Activated CD4-positive, alpha-beta T cell treated with anti-CD3 and anti-CD28 coated beads for 24 hours (primary cell): ENCODE data around the gene RIMBP2.

Experiments
- DNase-seq, 2 donors: peaks; one replicate each; pipeline ENCODE4 v3.0.0-alpha.2; 2020; ENCODE audit warnings: low read depth in 2 of 2

RIMBP2 gene

GRCh38 chr12:130540376-130540775 is 175.7 kb downstream of the RIMBP2 start:
- no peak for DNase-seq

GRCh38 chr12:130538343-130539095 is 177.6 kb downstream of the RIMBP2 start:
- no peak for DNase-seq

GRCh38 chr12:130537655-130538054 is 178.4 kb downstream of the RIMBP2 start:
- DNase-seq: no peak

- no peak for DNase-seq
Observed at GRCh38 chr12:130537051-130537450, 179.0 kb downstream of the RIMBP2 start.

GRCh38 chr12:130530429-130530828 is 185.7 kb downstream of the RIMBP2 start:
- no peak for DNase-seq

GRCh38 chr12:130529781-130530180 is 186.3 kb downstream of the RIMBP2 start:
- DNase-seq: no peak

GRCh38 chr12:130527239-130527638 is 188.9 kb downstream of the RIMBP2 start:
- DNase-seq: no peak

- no peak for DNase-seq
Observed at GRCh38 chr12:130526813-130527212, 189.3 kb downstream of the RIMBP2 start.

- no peak for DNase-seq
Observed at GRCh38 chr12:130525384-130526172, 190.5 kb downstream of the RIMBP2 start.

GRCh38 chr12:130524759-130525158 is 191.3 kb downstream of the RIMBP2 start:
- DNase-seq: no peak

GRCh38 chr12:130523863-130524614 is 192.1 kb downstream of the RIMBP2 start:
- DNase-seq: no peak

GRCh38 chr12:130523208-130523607 is 192.9 kb downstream of the RIMBP2 start:
- DNase-seq: no peak

- DNase-seq: no peak
Observed at GRCh38 chr12:130522244-130522834, 193.8 kb downstream of the RIMBP2 start.

- DNase-seq: no peak
Observed at GRCh38 chr12:130521375-130522124, 194.5 kb downstream of the RIMBP2 start.

- DNase-seq: no peak
Observed at GRCh38 chr12:130520784-130521183, 195.3 kb downstream of the RIMBP2 start.

GRCh38 chr12:130517588-130517987 is 198.5 kb downstream of the RIMBP2 start:
- DNase-seq: no peak

GRCh38 chr12:130514149-130514551 is 201.9 kb downstream of the RIMBP2 start:
- DNase-seq: no peak

- DNase-seq: no peak
Observed at GRCh38 chr12:130513556-130513955, 202.5 kb downstream of the RIMBP2 start.

GRCh38 chr12:130511285-130511684 is 204.8 kb downstream of the RIMBP2 start:
- no peak for DNase-seq

GRCh38 chr12:130509454-130509853 is 206.6 kb downstream of the RIMBP2 start:
- DNase-seq: no peak

- DNase-seq: no peak
Observed at GRCh38 chr12:130508847-130509246, 207.3 kb downstream of the RIMBP2 start.
